ENCODE results near the gene SLC26A8.
"Not testable (repeated sequence)": the region's sequence is repeated elsewhere in the genome, so short reads cannot be mapped to it uniquely, and the experiment has no call there.

Gene SLC26A8

DNA sequence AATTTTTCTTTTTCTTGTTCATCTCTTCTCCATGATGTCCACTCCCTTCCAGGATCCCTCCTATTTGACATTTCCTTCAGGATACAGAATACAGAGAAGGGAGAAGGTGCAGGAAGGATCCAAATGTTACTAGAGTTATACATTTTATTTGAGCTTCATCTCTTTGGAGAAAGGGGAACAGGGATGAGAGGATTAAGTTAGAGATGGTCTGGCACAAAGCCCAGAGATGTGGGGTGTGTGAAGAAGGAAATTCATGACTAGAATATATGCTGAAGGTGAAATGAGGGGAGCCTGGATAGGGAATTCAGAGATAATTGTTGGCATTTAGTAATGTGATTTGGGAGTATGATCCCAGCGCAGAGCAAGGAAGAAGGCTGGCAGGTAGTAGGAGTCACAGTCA, 81.1 kb downstream of the SLC26A8 start:
- TF ChIP-seq, protein P1, sequence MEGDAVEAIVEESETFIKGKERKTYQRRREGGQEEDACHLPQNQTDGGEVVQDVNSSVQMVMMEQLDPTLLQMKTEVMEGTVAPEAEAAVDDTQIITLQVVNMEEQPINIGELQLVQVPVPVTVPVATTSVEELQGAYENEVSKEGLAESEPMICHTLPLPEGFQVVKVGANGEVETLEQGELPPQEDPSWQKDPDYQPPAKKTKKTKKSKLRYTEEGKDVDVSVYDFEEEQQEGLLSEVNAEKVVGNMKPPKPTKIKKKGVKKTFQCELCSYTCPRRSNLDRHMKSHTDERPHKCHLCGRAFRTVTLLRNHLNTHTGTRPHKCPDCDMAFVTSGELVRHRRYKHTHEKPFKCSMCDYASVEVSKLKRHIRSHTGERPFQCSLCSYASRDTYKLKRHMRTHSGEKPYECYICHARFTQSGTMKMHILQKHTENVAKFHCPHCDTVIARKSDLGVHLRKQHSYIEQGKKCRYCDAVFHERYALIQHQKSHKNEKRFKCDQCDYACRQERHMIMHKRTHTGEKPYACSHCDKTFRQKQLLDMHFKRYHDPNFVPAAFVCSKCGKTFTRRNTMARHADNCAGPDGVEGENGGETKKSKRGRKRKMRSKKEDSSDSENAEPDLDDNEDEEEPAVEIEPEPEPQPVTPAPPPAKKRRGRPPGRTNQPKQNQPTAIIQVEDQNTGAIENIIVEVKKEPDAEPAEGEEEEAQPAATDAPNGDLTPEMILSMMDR (conservative IDR thresholded peaks at IDR 0.05), result no peak
- TF ChIP-seq ZFX (IDR thresholded peaks at IDR 0.05), result no peak
- H3K27ac ChIP-seq, result no peak overlapping the region

DNA sequence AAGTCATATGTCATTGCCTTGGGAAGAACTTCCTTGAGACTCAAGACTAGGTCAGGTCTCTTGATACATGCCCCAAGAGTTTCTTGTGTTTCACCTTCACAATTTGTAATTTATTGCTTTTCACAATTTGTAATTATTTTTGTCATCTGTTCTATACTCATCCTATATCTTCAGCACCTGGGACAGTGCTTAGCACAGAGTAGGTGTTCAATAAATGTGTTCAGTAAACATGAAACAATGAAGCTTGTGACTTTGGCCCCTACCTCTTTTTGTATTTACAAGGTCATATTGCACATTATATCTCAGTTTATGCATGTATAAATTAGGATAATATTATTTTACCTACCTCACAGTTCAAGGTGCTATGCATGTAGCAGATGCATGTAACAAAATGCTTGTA, 82.1 kb downstream of the SLC26A8 start:
- TF ChIP-seq, protein P1 (conservative IDR thresholded peaks at IDR 0.05), result no peak
- no peak for TF ChIP-seq ZFX (IDR thresholded peaks at IDR 0.05)
- H3K27ac ChIP-seq, result no peak overlapping the region

GRCh38 chr6:35941170-35941569, 83.3 kb downstream of the SLC26A8 start:
- not testable (repeated sequence) for H3K27ac ChIP-seq

GRCh38 chr6:35940014-35940413, 84.4 kb downstream of the SLC26A8 start:
- H3K27ac ChIP-seq, result not testable (repeated sequence)

GRCh38 chr6:35939259-35939658, 85.2 kb downstream of the SLC26A8 start:
- TF ChIP-seq, protein P1 (conservative IDR thresholded peaks at IDR 0.05), result peak; percentile 6; the same call in 1 of the 2 replicates
- H3K27ac ChIP-seq, result not testable (repeated sequence)

- H3K27ac ChIP-seq, result no peak overlapping the region
- no peak for TF ChIP-seq ZFX (IDR thresholded peaks at IDR 0.05)
- TF ChIP-seq, protein P1 (conservative IDR thresholded peaks at IDR 0.05), result no peak
Measured at GRCh38 chr6:35936681-35937359, 87.6 kb downstream of the SLC26A8 start.

- no peak overlapping the region for H3K27ac ChIP-seq
- TF ChIP-seq, protein P1 (conservative IDR thresholded peaks at IDR 0.05), result no peak
- TF ChIP-seq ZFX (IDR thresholded peaks at IDR 0.05), result no peak
Measured at GRCh38 chr6:35935469-35935868, 89.0 kb downstream of the SLC26A8 start.

DNA sequence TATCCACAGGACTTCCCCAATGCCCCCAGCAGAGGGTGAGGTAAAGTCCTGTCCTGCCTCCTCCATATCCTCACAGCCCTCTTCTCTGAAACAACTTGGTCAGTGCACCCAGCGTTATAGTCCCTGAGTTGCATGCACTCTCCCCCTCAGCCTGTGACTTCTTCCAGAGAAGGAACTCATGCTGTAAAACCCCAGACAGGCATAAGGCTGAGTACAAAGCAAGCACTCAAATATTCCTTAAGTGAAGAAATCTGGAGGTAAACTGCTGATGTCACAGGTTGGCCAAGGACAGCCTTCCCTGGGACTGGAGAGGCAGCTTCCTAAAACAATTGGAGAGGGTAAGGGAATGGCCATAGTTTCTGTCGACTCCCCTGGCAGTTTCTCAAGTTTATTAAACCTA, 90.6 kb downstream of the SLC26A8 start:
- H3K27ac ChIP-seq, result no peak overlapping the region
- no peak for TF ChIP-seq ZFX (IDR thresholded peaks at IDR 0.05)
- TF ChIP-seq, protein P1 (conservative IDR thresholded peaks at IDR 0.05), result no peak

DNA sequence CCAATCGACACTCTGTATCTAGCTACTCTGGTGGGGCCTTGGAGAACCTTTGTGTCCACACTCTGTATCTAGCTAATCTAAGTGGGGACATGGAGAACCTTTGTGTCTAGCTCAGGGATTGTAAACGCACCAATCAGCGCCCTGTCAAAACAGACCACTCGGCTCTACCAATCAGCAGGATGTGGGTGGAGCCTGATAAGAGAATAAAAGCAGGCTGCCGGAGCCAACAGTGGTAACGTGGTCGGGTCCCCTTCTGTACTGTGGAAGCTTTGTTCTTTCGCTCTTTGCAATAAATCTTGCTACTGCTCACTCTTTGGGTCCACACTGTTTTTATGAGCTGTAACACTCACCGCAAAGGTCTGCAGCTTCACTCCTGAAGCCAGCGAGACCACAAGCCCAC, 92.6 kb downstream of the SLC26A8 start:
- not testable (repeated sequence) for H3K27ac ChIP-seq
